A673 (cell line): ENCODE measurements around the gene RBFOX2. TPM values are rescaled to one million over a fixed set of nuclear protein-coding genes. Genes with fewer than 3 reads are reported as not detected.

Experiments used
- BruUV-seq: library from RNA; stranded (reverse); fragments of 400-500 nt; replicated peaks from 2 replicates; lab custom pipeline; 2021; lab: Mats Ljungman, UMichigan
- CTCF ChIA-PET: fragments of 300-600 bp; sonication (Branson Sonifier 250); formaldehyde crosslinking; loops from one replicate; lab custom pipeline; 2022; ENCODE audit warnings: antibody characterized with exemption; lab: Charles Lee
- POLR2A ChIA-PET: fragments of 300-600 bp; sonication (Branson Sonifier 250); formaldehyde crosslinking; loops from one replicate; lab custom pipeline; 2022; ENCODE audit warnings: antibody characterized with exemption; ENCODE audit not compliant: low non-redundant PET; lab: Charles Lee
- DNase-seq: peaks from one replicate; pipeline ENCODE4 v3.0.0-alpha.2; 2015; ENCODE audit warnings: low spot score
- H3K27ac ChIP-seq: fragments of 200-600 bp; sonication (generic); 2 replicates; pipeline ENCODE4 v1.5.1; 2016; ENCODE audit warnings: mixed run types, low read depth, mild to moderate bottlenecking, mixed read lengths, antibody characterized with exemption, low read length; ENCODE audit not compliant: poor library complexity, severe bottlenecking
- H3K27me3 ChIP-seq: fragments of 200-600 bp; sonication (generic); replicated peaks from 2 replicates; pipeline ENCODE4 v1.6.1; 2017; ENCODE audit warnings: mixed run types, low read depth, mild to moderate bottlenecking, mixed read lengths, antibody characterized with exemption, low read length; ENCODE audit not compliant: insufficient read depth, poor library complexity
- H3K36me3 ChIP-seq: fragments of 200-600 bp; sonication (generic); 2 replicates; pipeline ENCODE4 v1.6.1; 2016; ENCODE audit warnings: mixed run types, mild to moderate bottlenecking, mixed read lengths, antibody characterized with exemption, low read length; ENCODE audit not compliant: insufficient read depth, poor library complexity, severe bottlenecking
- H3K4me1 ChIP-seq: fragments of 200-600 bp; sonication (generic); 2 replicates; pipeline ENCODE4 v1.6.1; 2017; ENCODE audit warnings: mixed run types, mild to moderate bottlenecking, mixed read lengths, antibody characterized with exemption, low read length; ENCODE audit not compliant: insufficient read depth, poor library complexity, severe bottlenecking
- H3K4me3 ChIP-seq: fragments of 200-600 bp; sonication (generic); 2 replicates; pipeline ENCODE4 v1.5.1; 2016; ENCODE audit warnings: low read depth, mixed run types, mild to moderate bottlenecking, mixed read lengths, low read length; ENCODE audit not compliant: poor library complexity, severe bottlenecking
- H3K9me3 ChIP-seq: fragments of 200-600 bp; sonication (generic); 2 replicates; pipeline ENCODE4 v1.6.1; 2016; ENCODE audit warnings: mixed run types, low read depth, mild to moderate bottlenecking, mixed read lengths, antibody characterized with exemption, low read length; ENCODE audit not compliant: poor library complexity, severe bottlenecking
- CTCF ChIP-seq: fragments of 300-800, 200-600 bp; sonication (generic); conservative IDR thresholded peaks from 2 replicates; pipeline ENCODE4 v1.5.1; 2017; ENCODE audit warnings: low read depth, mild to moderate bottlenecking, antibody characterized with exemption, low read length, moderate library complexity, mixed read lengths
- EZH2 ChIP-seq: fragments of 200-600 bp; sonication (generic); IDR thresholded peaks from 2 replicates; pipeline ENCODE4 v1.6.1; 2017; ENCODE audit warnings: borderline replicate concordance, low read depth, mild to moderate bottlenecking, mixed read lengths, antibody characterized with exemption, low read length; ENCODE audit not compliant: poor library complexity, severe bottlenecking
- intact Hi-C: fragments of 100-400 bp; cut with micrococcal nuclease; formaldehyde crosslinking; loops from one replicate; pipeline ENCODE4 v1.10.0; 2022; ENCODE audit not compliant: unreplicated experiment
- total RNA-seq: library from RNA; stranded (reverse); gene quantifications from 2 replicates; pipeline ENCODE4 v1.2.3, GENCODE V29; 2021

RBFOX2 gene
- total RNA-seq, 1 experiment from 2014 or later = 142 TPM

- H3K4me3 ChIP-seq = no peak overlapping the region
- no TSS peak for BruUV-seq
- no peak for DNase-seq
- no peaks in the 10 kb centered on the region for H3K27me3 ChIP-seq
- TF ChIP-seq CTCF (no peak), EZH2 (no peak)
- ChIA-PET CTCF (no interaction called here), POLR2A (no interaction called here)
- no peaks in the 10 kb centered on the region for H3K9me3 ChIP-seq
- no peak overlapping the region for H3K27ac ChIP-seq
- peaks cover 38% of the 10 kb centered on the region for H3K4me1 ChIP-seq
- no peaks in the 10 kb centered on the region for H3K36me3 ChIP-seq
- intact Hi-C loops = no loop called here
Observed at GRCh38 chr22:35904336-35904692, 124.3 kb downstream of the RBFOX2 start.

- ChIA-PET CTCF (no interaction called here), POLR2A (no interaction called here)
- no peak for DNase-seq
- no TSS peak for BruUV-seq
- H3K4me1 ChIP-seq = peaks cover 41% of the 10 kb centered on the region
- no peak overlapping the region for H3K4me3 ChIP-seq
- intact Hi-C loops = no loop called here
- H3K27me3 ChIP-seq = no peaks in the 10 kb centered on the region
- TF ChIP-seq EZH2 (no peak), CTCF (no peak)
- H3K27ac ChIP-seq = no peak overlapping the region
- no peaks in the 10 kb centered on the region for H3K9me3 ChIP-seq
- no peaks in the 10 kb centered on the region for H3K36me3 ChIP-seq
Observed at GRCh38 chr22:35903571-35904335, 124.9 kb downstream of the RBFOX2 start.

GRCh38 chr22:35900483-35901168 lies 128.0 kb downstream of the RBFOX2 start:
- peaks cover 45% of the 10 kb centered on the region for H3K4me1 ChIP-seq
- TF ChIP-seq EZH2 = no peak
- no peak for TF ChIP-seq CTCF
- no peak for DNase-seq
- H3K27me3 ChIP-seq = no peaks in the 10 kb centered on the region
- no peak overlapping the region for H3K4me3 ChIP-seq
- intact Hi-C loops = no loop called here
- H3K36me3 ChIP-seq = no peaks in the 10 kb centered on the region
- ChIA-PET CTCF (interaction anchor here (0.6 kb wide), 2 partner anchors 42 to 143 kb away, joined by 4 read pairs; no protein-coding TSS in a partner anchor), POLR2A (no interaction called here)
- no TSS peak for BruUV-seq
- peak overlapping the region; percentile 52 for H3K27ac ChIP-seq
- no peaks in the 10 kb centered on the region for H3K9me3 ChIP-seq
